ENCODE data around the gene FAHD1.
"Not testable (repeated sequence)": the region's sequence is repeated elsewhere in the genome, so short reads cannot be mapped to it uniquely, and the experiment has no call there.

FAHD1 gene

GRCh38 chr16:1857433-1858097 lies 30.6 kb downstream of the FAHD1 start:
- DNase-seq = no peak

- no peak for DNase-seq
Observed at GRCh38 chr16:1858189-1858865, 31.3 kb downstream of the FAHD1 start.

- DNase-seq = peak; percentile 73
Observed at GRCh38 chr16:1859650-1860049, 32.6 kb downstream of the FAHD1 start.

- no peak for DNase-seq
Observed at GRCh38 chr16:1861730-1862129, 34.7 kb downstream of the FAHD1 start.

GRCh38 chr16:1862394-1862793 lies 35.4 kb downstream of the FAHD1 start:
- DNase-seq = no peak

GRCh38 chr16:1863681-1864460 lies 36.9 kb downstream of the FAHD1 start:
- DNase-seq = peak; percentile 63

- DNase-seq = no peak
Observed at GRCh38 chr16:1865902-1866690, 39.1 kb downstream of the FAHD1 start.

GRCh38 chr16:1870365-1871082 lies 43.5 kb downstream of the FAHD1 start:
- no peak for DNase-seq

GRCh38 chr16:1871974-1872635 lies 45.1 kb downstream of the FAHD1 start, which contains the start of gene MEIOB:
Gene MEIOB, minus strand, starts transcription at chr16:1872164. Its CDS starts 3,989 bp downstream, at chr16:1868175.
- DNase-seq = peak; percentile 52

- no peak for DNase-seq
Observed at GRCh38 chr16:1874854-1875253, 47.8 kb downstream of the FAHD1 start.

- not testable (repeated sequence) for DNase-seq
Observed at GRCh38 chr16:1876066-1876465, 49.1 kb downstream of the FAHD1 start.

- DNase-seq = no peak
Observed at GRCh38 chr16:1876468-1876867, 49.5 kb downstream of the FAHD1 start.

GRCh38 chr16:1877089-1877488 lies 50.1 kb downstream of the FAHD1 start:
- no peak for DNase-seq

GRCh38 chr16:1877804-1878203 lies 50.8 kb downstream of the FAHD1 start:
- DNase-seq = no peak

GRCh38 chr16:1878256-1878655 lies 51.2 kb downstream of the FAHD1 start:
- DNase-seq = no peak

Measured in hematopoietic multipotent progenitor cell treated with erythropoietin and hydrocortisone succinate and interleukin-3 and kit ligand, for 8 days (in vitro differentiated cells).